ENCODE results near the gene BLTP2.
A peak's percentile ranks its signal among the peaks of the same experiment; 100 is the strongest.

The BLTP2 gene

DNA sequence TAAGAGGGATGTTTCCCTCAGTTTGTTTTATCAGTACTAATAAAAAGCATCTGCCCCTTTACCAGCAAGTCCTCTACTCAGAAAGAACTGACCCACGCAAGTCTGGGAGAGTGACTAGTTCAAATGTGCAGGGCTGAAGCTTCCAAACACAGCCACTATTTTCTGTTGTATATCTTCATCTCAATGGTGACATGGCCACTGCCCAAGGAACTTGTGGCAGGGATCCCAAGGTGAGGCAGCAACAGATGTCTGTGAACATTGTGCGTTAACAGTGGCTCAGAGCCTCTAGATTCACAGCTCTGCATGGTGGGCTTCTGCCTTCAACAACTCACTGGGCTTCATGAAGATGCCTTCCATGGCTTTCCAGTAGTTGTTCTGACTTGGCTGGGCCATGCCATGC is 3.7 kb upstream of the BLTP2 start:
- Histone ChIP-seq H3K27ac (ENCODE audit: low read depth, low read length) (no peak overlapping the region), H2AFZ (ENCODE audit: low read length, unreplicated experiment) (no peak overlapping the region), H3K27me3 (ENCODE audit: insufficient read depth, low read length) (no peaks in the 10 kb centered on the region), H3K36me3 (ENCODE audit: insufficient read depth, low read length) (no peaks in the 10 kb centered on the region), H3K4me3 (ENCODE audit: low read depth, low read length) (no peak overlapping the region), H3K79me2 (ENCODE audit: control insufficient read depth, insufficient read depth, low read length, unreplicated experiment) (peaks cover 20% of the 10 kb centered on the region), H3K4me1 (ENCODE audit: control insufficient read depth, insufficient read depth, low read length, unreplicated experiment) (peaks cover 12% of the 10 kb centered on the region)

DNA sequence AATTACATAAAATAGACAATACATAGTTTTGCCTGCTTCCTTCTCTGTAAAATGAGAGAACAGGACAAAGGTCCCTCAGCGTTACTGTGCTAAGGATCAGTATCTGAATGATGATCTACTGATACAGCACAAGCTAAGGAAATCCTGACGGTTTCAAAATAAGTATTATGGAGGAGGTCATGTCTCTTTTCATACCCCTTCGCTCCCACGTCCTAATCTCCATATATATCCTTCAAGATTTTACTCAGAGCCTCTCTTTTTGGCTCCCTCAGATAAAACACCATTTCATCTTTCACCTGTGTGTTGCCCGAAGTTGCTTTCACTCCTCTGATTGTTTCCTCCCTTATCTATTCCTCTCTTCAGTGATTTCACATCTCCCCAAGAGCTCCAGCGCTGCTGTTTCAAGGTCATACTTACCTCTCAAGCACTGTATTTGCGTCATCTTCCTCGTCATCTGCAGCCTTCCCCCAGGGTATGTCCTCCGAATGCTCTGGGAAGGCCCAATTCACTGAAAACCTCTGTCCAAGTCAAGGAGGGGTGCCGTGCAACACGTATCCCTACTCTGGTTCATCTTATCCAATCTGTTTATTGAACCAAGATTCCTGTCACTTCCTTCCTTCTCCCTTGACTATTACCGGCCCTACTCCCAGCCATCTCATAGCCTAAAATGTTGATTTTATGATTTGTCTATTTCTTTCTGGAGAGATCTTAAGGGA is 1.2 kb upstream of the BLTP2 start:
- Histone ChIP-seq H3K79me2 (ENCODE audit: control insufficient read depth, insufficient read depth, low read length, unreplicated experiment) (peaks cover 27% of the 10 kb centered on the region), H2AFZ (ENCODE audit: low read length, unreplicated experiment) (no peak overlapping the region), H3K27ac (ENCODE audit: low read depth, low read length) (peak overlapping the region; percentile 9; the same call in 1 of the 2 replicates), H3K36me3 (ENCODE audit: insufficient read depth, low read length) (peaks cover 17% of the 10 kb centered on the region), H3K4me3 (ENCODE audit: low read depth, low read length) (no peak overlapping the region; the same call in 1 of the 2 replicates), H3K27me3 (ENCODE audit: insufficient read depth, low read length) (no peaks in the 10 kb centered on the region), H3K4me1 (ENCODE audit: control insufficient read depth, insufficient read depth, low read length, unreplicated experiment) (peaks cover 19% of the 10 kb centered on the region)

DNA sequence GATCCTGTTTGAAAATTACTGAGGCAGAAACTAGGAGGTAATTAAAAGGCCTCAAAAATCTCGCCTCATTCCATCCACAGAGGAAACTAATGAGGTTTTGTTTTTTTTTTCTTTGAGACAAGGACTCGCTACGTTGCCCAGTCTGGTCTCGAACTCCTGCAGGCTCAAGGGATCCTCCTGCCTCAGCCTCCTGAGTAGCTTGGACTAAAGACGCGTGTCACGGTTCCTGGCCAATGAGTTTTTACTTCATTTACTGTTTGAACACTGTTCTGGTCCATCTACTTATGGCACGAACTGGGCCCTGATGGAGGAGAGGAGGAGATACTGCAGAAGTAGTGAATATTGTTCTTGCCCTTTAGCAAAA is 600 bp upstream of the BLTP2 start:
- Histone ChIP-seq H3K79me2 (ENCODE audit: control insufficient read depth, insufficient read depth, low read length, unreplicated experiment) (peaks cover 27% of the 10 kb centered on the region), H2AFZ (ENCODE audit: low read length, unreplicated experiment) (peak overlapping the region; percentile 34)

DNA sequence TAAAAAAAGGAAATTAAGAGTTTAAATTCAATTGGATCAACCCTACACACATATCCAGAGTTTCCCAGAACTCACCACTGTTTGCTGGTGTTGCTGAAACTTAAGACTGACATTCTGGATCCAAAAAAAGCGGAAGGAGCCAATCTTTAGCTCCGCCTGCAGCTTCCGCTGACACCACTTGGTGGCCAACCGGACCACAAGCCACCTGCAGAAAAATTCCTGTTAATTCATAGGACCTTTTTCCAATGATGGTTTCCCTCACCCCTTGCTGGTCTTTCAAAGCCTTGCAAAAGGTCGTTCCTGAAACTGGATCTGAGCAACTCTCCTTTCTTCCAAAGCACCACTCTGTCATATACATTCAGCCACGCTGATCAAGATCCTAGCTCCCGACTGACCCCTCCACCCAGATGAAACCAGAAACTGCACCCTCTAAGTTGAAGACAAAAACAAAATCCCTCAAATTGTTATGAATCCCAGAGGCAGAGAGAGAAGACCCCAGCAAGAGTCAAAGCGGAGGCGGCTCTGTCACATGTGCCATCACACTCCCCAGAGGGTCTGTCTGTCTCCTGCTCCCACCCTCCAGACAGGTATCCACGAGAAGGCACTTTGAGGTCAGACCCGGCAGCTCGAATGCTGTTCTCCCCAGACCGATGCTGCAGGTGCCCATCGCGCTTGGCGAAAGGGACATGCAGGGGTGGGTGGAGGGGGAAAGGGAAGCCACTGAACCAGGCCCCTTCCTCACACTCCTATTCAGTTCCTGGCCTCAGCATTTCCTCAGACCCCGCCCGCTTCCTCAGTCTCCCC is 773 bp downstream of the BLTP2 start:
- Histone ChIP-seq H3K36me3 (ENCODE audit: insufficient read depth, low read length) (peaks cover 32% of the 10 kb centered on the region), H2AFZ (ENCODE audit: low read length, unreplicated experiment) (peak overlapping the region; percentile 74), H3K79me2 (ENCODE audit: control insufficient read depth, insufficient read depth, low read length, unreplicated experiment) (peaks cover 27% of the 10 kb centered on the region)

More for the DNA sequence above, 600 bp upstream of the BLTP2 start:
- Histone ChIP-seq H3K4me3 (ENCODE audit: low read depth, low read length) (peak overlapping the region; percentile 91), H3K36me3 (ENCODE audit: insufficient read depth, low read length) (peaks cover 23% of the 10 kb centered on the region), H3K27ac (ENCODE audit: low read depth, low read length) (peak overlapping the region; percentile 31; the same call in 1 of the 2 replicates), H3K27me3 (ENCODE audit: insufficient read depth, low read length) (no peaks in the 10 kb centered on the region), H3K4me1 (ENCODE audit: control insufficient read depth, insufficient read depth, low read length, unreplicated experiment) (peaks cover 19% of the 10 kb centered on the region)

DNA sequence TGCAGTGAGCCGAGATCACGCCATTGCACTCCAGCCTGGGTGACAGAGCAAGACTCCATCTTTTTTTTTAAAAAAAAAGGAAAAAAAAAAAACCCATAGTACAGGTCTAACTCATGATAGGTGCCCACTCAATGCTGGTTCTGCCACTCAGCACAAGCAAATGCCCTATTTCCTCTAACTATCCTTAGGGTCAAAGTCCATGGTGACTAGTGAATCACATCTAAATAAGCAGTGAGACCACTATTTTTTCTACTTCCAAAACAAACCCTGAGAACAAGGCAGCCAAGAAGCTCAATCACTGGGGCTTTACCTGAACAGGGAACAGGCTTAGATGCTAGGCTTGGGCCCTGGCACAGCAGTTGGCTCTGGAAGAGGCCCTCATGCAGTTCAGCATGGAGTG is 3.4 kb downstream of the BLTP2 start:
- Histone ChIP-seq H2AFZ (ENCODE audit: low read length, unreplicated experiment) (no peak overlapping the region), H3K4me3 (ENCODE audit: low read depth, low read length) (no peak overlapping the region), H3K4me1 (ENCODE audit: control insufficient read depth, insufficient read depth, low read length, unreplicated experiment) (peaks cover 15% of the 10 kb centered on the region), H3K79me2 (ENCODE audit: control insufficient read depth, insufficient read depth, low read length, unreplicated experiment) (peaks cover 27% of the 10 kb centered on the region), H3K27me3 (ENCODE audit: insufficient read depth, low read length) (no peaks in the 10 kb centered on the region), H3K27ac (ENCODE audit: low read depth, low read length) (no peak overlapping the region), H3K36me3 (ENCODE audit: insufficient read depth, low read length) (peaks cover 48% of the 10 kb centered on the region)

More for the DNA sequence above, 773 bp downstream of the BLTP2 start:
- Histone ChIP-seq H3K27ac (ENCODE audit: low read depth, low read length) (no peak overlapping the region), H3K4me3 (ENCODE audit: low read depth, low read length) (peak overlapping the region; percentile 91), H3K4me1 (ENCODE audit: control insufficient read depth, insufficient read depth, low read length, unreplicated experiment) (peaks cover 19% of the 10 kb centered on the region), H3K27me3 (ENCODE audit: insufficient read depth, low read length) (no peaks in the 10 kb centered on the region)

DNA sequence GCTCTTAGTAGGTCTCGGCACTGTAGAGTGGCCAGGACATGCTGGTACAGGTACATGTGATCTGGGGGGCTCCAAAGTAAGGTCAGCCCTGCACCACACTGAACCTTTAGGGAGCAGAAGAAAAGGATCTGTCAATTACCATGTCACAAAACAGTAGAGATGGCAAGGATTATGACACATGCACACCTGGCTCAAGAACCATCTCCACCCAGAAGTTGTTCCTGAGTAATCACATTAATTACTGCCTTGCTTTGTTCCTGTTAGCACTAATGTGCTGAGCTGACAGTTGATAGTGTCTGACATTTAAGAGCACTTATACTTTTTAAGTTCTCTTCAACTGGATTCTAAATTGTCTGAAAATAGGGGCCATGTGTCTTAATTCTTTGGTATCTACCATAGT is 9.5 kb downstream of the BLTP2 start:
- Histone ChIP-seq H3K4me1 (ENCODE audit: control insufficient read depth, insufficient read depth, low read length, unreplicated experiment) (no peaks in the 10 kb centered on the region), H3K79me2 (ENCODE audit: control insufficient read depth, insufficient read depth, low read length, unreplicated experiment) (no peaks in the 10 kb centered on the region), H3K36me3 (ENCODE audit: insufficient read depth, low read length) (peaks cover 64% of the 10 kb centered on the region), H3K27ac (ENCODE audit: low read depth, low read length) (no peak overlapping the region), H3K4me3 (ENCODE audit: low read depth, low read length) (no peak overlapping the region), H2AFZ (ENCODE audit: low read length, unreplicated experiment) (no peak overlapping the region), H3K27me3 (ENCODE audit: insufficient read depth, low read length) (no peaks in the 10 kb centered on the region)

DNA sequence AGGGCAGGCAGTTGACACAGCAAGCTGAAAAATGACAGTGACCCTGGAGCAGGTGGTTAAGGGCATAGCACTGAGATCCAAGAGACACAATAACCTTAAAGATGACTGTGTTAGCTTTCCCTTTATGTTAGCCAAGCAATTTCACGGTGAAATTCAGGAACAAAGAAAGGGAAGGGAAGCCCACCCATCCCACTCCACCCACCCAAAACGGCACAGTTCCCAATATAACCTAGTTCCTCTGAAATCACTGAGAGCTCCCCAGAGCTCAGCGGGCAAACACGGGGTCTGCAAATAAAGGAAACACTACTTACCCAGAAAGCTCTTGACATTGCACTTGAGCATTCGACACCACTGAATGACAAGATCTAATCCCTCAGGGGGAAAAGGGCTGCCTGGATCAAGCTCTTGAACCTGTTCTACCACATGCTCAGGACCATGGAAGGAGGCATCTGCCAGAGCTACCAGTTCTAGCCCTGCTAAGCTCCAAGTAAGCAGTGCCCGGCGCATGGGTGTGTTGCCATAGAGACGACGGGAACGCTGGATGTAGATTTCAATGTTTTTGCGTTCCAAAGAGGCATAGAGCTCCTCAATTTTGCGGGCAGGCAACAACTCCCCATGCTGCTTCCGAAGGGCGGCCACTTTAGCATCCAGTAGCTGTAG is 10.6 kb downstream of the BLTP2 start:
- Histone ChIP-seq H3K4me1 (ENCODE audit: control insufficient read depth, insufficient read depth, low read length, unreplicated experiment) (no peaks in the 10 kb centered on the region), H3K27me3 (ENCODE audit: insufficient read depth, low read length) (no peaks in the 10 kb centered on the region), H3K79me2 (ENCODE audit: control insufficient read depth, insufficient read depth, low read length, unreplicated experiment) (no peaks in the 10 kb centered on the region), H3K4me3 (ENCODE audit: low read depth, low read length) (no peak overlapping the region), H3K27ac (ENCODE audit: low read depth, low read length) (no peak overlapping the region), H2AFZ (ENCODE audit: low read length, unreplicated experiment) (no peak overlapping the region), H3K36me3 (ENCODE audit: insufficient read depth, low read length) (peaks cover 57% of the 10 kb centered on the region)

DNA sequence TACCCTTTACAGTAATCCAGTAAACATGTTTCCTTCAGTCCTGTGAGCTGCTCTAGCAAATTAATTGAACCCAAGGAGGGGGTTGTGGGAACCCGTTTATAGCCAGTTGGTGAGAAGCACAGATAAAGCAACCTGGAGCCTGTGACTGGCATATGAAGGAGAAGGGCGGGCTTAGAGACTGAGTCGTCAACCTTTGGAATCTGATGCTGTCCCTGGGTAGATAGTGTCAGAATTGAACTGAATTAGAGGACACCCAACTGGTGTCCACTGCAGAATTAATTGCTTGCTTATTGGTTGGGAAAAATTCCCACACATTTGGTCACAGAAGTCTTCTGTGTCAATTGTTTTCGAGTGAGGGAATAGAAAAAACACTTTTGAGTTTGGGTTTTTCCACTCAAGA is 18.1 kb downstream of the BLTP2 start:
- Histone ChIP-seq H3K79me2 (ENCODE audit: control insufficient read depth, insufficient read depth, low read length, unreplicated experiment) (no peaks in the 10 kb centered on the region), H3K4me3 (ENCODE audit: low read depth, low read length) (no peak overlapping the region), H3K36me3 (ENCODE audit: insufficient read depth, low read length) (peaks cover 24% of the 10 kb centered on the region), H3K27me3 (ENCODE audit: insufficient read depth, low read length) (no peaks in the 10 kb centered on the region), H3K4me1 (ENCODE audit: control insufficient read depth, insufficient read depth, low read length, unreplicated experiment) (no peaks in the 10 kb centered on the region), H3K27ac (ENCODE audit: low read depth, low read length) (no peak overlapping the region), H2AFZ (ENCODE audit: low read length, unreplicated experiment) (no peak overlapping the region)

GRCh38 chr17:28624148-28624547 is 20.8 kb downstream of the BLTP2 start:
- Histone ChIP-seq H3K4me3 (ENCODE audit: low read depth, low read length) (no peak overlapping the region), H3K36me3 (ENCODE audit: insufficient read depth, low read length) (peaks cover 37% of the 10 kb centered on the region), H3K27ac (ENCODE audit: low read depth, low read length) (no peak overlapping the region), H3K79me2 (ENCODE audit: control insufficient read depth, insufficient read depth, low read length, unreplicated experiment) (no peaks in the 10 kb centered on the region), H2AFZ (ENCODE audit: low read length, unreplicated experiment) (no peak overlapping the region), H3K4me1 (ENCODE audit: control insufficient read depth, insufficient read depth, low read length, unreplicated experiment) (no peaks in the 10 kb centered on the region), H3K27me3 (ENCODE audit: insufficient read depth, low read length) (no peaks in the 10 kb centered on the region)

GRCh38 chr17:28623696-28624095 is 21.3 kb downstream of the BLTP2 start:
- Histone ChIP-seq H2AFZ (ENCODE audit: low read length, unreplicated experiment) (no peak overlapping the region), H3K4me1 (ENCODE audit: control insufficient read depth, insufficient read depth, low read length, unreplicated experiment) (no peaks in the 10 kb centered on the region), H3K27me3 (ENCODE audit: insufficient read depth, low read length) (no peaks in the 10 kb centered on the region), H3K79me2 (ENCODE audit: control insufficient read depth, insufficient read depth, low read length, unreplicated experiment) (no peaks in the 10 kb centered on the region), H3K27ac (ENCODE audit: low read depth, low read length) (no peak overlapping the region), H3K36me3 (ENCODE audit: insufficient read depth, low read length) (peaks cover 41% of the 10 kb centered on the region), H3K4me3 (ENCODE audit: low read depth, low read length) (no peak overlapping the region)

Data from ACC112 (cell line).